Measurements from ENCODE around the gene BTNL8. TPM values are rescaled to one million over a fixed set of nuclear protein-coding genes. Genes with fewer than 3 reads are reported as not detected.

The BTNL8 gene
- total RNA-seq, 2 donors from 2014 or later, result 0.40 TPM; not detected in 1

- H3K4me1 Mint-ChIP-seq, result no peaks in the 10 kb centered on the region
- no peaks in the 10 kb centered on the region for H3K36me3 Mint-ChIP-seq (ENCODE audit: low read depth)
- H3K4me3 Mint-ChIP-seq, result no peak overlapping the region
- no peak overlapping the region for H3K27ac Mint-ChIP-seq
- no peaks in the 10 kb centered on the region for H3K9me3 Mint-ChIP-seq
- H3K27me3 Mint-ChIP-seq, result peaks cover 7% of the 10 kb centered on the region
- no peak for ATAC-seq (replicated peaks)
These were observed 70.4 kb downstream of the BTNL8 start for GRCh38 chr5:180969406-180969805.

GRCh38 chr5:180970336-180970735 lies 71.4 kb downstream of the BTNL8 start:
- Mint-ChIP-seq H3K9me3 (no peaks in the 10 kb centered on the region), H3K27ac (no peak overlapping the region), H3K4me1 (no peaks in the 10 kb centered on the region), H3K4me3 (no peak overlapping the region), H3K27me3 (peaks cover 7% of the 10 kb centered on the region), H3K36me3 (ENCODE audit: low read depth) (no peaks in the 10 kb centered on the region)
- no peak for ATAC-seq (replicated peaks)

- H3K36me3 Mint-ChIP-seq (ENCODE audit: low read depth), result no peaks in the 10 kb centered on the region
- no peak for ATAC-seq (replicated peaks)
- H3K27ac Mint-ChIP-seq, result no peak overlapping the region
- H3K9me3 Mint-ChIP-seq, result no peaks in the 10 kb centered on the region
- H3K4me1 Mint-ChIP-seq, result no peaks in the 10 kb centered on the region
- H3K4me3 Mint-ChIP-seq, result no peak overlapping the region
- peaks cover 7% of the 10 kb centered on the region for H3K27me3 Mint-ChIP-seq
These were observed 71.9 kb downstream of the BTNL8 start for GRCh38 chr5:180970875-180971274.

DNA sequence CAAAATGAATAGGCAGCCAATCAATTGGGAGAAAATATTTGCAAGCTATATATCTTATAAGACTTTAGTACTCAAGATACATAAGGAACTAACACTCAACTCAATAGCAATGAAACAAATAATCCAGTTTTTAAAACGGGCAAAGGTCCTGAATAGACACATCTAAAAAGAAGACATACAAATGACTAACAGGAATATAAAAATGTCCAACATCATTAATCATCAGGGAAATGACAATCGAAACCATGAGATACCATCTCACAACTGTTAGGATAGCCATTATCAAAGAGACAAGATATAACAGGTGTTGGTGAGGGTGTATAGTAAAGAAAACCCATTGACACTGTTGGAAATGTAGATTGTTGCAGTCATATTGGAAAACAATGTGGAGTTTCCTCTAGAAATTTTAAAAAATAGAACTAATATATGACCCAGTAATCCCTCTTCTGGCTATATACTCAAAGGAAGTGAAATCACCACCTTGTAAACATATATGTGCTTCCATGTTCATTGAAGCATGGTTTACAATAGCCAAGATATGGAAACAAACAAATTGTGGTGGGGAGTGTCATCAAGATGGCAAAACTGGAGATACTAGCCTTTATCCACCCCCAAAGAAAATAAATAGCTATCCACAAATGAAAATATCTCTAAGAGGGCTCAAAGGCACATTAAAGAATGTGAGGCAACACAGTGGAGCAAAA lies 75.8 kb downstream of the BTNL8 start:
- Mint-ChIP-seq H3K27ac (no peak overlapping the region), H3K36me3 (ENCODE audit: low read depth) (no peaks in the 10 kb centered on the region)

GRCh38 chr5:180975338-180975737 lies 76.4 kb downstream of the BTNL8 start:
- Mint-ChIP-seq H3K4me1 (no peaks in the 10 kb centered on the region), H3K27ac (no peak overlapping the region), H3K36me3 (ENCODE audit: low read depth) (no peaks in the 10 kb centered on the region), H3K9me3 (no peaks in the 10 kb centered on the region), H3K4me3 (no peak overlapping the region), H3K27me3 (peaks cover 4% of the 10 kb centered on the region)
- peak; percentile 40 for ATAC-seq (replicated peaks)

More for the DNA sequence above, 75.8 kb downstream of the BTNL8 start:
- H3K9me3 Mint-ChIP-seq, result no peaks in the 10 kb centered on the region
- H3K4me1 Mint-ChIP-seq, result no peaks in the 10 kb centered on the region
- H3K27me3 Mint-ChIP-seq, result peaks cover 4% of the 10 kb centered on the region
- no peak for ATAC-seq (replicated peaks)
- H3K4me3 Mint-ChIP-seq, result no peak overlapping the region

DNA sequence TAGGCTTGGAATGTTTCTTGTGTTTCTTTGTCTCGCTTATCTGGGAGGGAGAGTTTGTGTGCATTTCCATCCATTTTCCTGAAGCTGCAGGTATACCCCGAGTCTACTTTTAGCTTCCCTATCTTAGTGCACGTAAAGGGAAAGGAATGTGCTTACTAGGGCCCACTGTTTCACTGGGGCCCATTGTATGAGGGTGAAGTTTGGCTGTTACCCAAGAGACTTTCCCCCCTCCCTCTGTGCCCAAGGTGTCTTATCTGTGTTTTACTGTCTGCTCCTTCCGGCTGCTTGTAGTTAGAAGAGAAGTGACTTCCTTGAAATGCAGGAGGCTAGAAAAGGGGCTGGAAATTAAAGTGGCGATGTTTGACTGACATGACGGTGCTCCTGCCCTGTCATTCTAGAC lies 77.6 kb downstream of the BTNL8 start:
- H3K9me3 Mint-ChIP-seq, result no peaks in the 10 kb centered on the region
- no peak overlapping the region for H3K27ac Mint-ChIP-seq
- H3K4me1 Mint-ChIP-seq, result no peaks in the 10 kb centered on the region
- peaks cover 9% of the 10 kb centered on the region for H3K27me3 Mint-ChIP-seq
- ATAC-seq (replicated peaks), result no peak
- H3K36me3 Mint-ChIP-seq (ENCODE audit: low read depth), result no peaks in the 10 kb centered on the region
- no peak overlapping the region for H3K4me3 Mint-ChIP-seq

- H3K4me1 Mint-ChIP-seq, result no peaks in the 10 kb centered on the region
- no peak overlapping the region for H3K4me3 Mint-ChIP-seq
These were observed 78.9 kb downstream of the BTNL8 start for GRCh38 chr5:180977852-180978251.

GRCh38 chr5:180982008-180982741 lies 83.2 kb downstream of the BTNL8 start:
- no peak for ATAC-seq (replicated peaks)
- Mint-ChIP-seq H3K4me1 (no peaks in the 10 kb centered on the region), H3K4me3 (no peak overlapping the region), H3K9me3 (no peaks in the 10 kb centered on the region), H3K27me3 (peaks cover 27% of the 10 kb centered on the region), H3K36me3 (ENCODE audit: low read depth) (no peaks in the 10 kb centered on the region), H3K27ac (no peak overlapping the region)

More at GRCh38 chr5:180977852-180978251, 78.9 kb downstream of the BTNL8 start:
- H3K36me3 Mint-ChIP-seq (ENCODE audit: low read depth), result no peaks in the 10 kb centered on the region
- H3K9me3 Mint-ChIP-seq, result no peaks in the 10 kb centered on the region
- H3K27ac Mint-ChIP-seq, result no peak overlapping the region
- ATAC-seq (replicated peaks), result no peak
- H3K27me3 Mint-ChIP-seq, result peaks cover 16% of the 10 kb centered on the region

DNA sequence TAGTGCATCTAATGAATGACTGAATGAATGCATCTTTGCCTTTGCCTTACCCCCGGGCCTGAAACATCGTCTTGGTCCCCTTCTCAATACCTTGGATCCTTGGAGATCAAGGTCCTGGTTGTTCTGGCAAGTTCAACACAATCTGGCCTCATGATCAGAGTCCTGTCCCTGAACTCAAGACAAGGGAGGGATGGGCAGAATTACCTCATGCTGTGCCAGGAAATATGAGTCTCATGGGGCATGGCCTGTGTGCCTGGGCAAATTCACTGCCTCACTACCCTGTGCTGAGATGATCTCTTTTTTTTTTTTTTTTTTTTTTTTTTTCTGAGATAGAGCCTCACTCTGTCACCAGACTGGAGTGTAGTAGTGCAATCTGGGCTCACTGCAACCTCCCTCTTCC lies 89.1 kb downstream of the BTNL8 start:
- no peak for ATAC-seq (replicated peaks)
- no peak overlapping the region for H3K27ac Mint-ChIP-seq

GRCh38 chr5:180988592-180988991 lies 89.6 kb downstream of the BTNL8 start, which contains the start of gene BTNL3:
BTNL3 (plus strand) TSS chr5:180988846; CDS start chr5:180989029, 183 bp downstream.
- Mint-ChIP-seq H3K4me1 (no peaks in the 10 kb centered on the region), H3K27ac (no peak within 1 kb of the TSS), H3K9me3 (no peaks in the 10 kb centered on the region), H3K4me3 (no peak within 1 kb of the TSS), H3K36me3 (ENCODE audit: low read depth) (no peaks in the 10 kb centered on the region), H3K27me3 (peaks cover 45% of the 10 kb centered on the region)
- ATAC-seq (replicated peaks), result no peak

More for the DNA sequence above, 89.1 kb downstream of the BTNL8 start:
- H3K27me3 Mint-ChIP-seq, result peaks cover 41% of the 10 kb centered on the region
- no peaks in the 10 kb centered on the region for H3K9me3 Mint-ChIP-seq
- H3K4me1 Mint-ChIP-seq, result no peaks in the 10 kb centered on the region
- H3K4me3 Mint-ChIP-seq, result no peak overlapping the region
- H3K36me3 Mint-ChIP-seq (ENCODE audit: low read depth), result no peaks in the 10 kb centered on the region

DNA sequence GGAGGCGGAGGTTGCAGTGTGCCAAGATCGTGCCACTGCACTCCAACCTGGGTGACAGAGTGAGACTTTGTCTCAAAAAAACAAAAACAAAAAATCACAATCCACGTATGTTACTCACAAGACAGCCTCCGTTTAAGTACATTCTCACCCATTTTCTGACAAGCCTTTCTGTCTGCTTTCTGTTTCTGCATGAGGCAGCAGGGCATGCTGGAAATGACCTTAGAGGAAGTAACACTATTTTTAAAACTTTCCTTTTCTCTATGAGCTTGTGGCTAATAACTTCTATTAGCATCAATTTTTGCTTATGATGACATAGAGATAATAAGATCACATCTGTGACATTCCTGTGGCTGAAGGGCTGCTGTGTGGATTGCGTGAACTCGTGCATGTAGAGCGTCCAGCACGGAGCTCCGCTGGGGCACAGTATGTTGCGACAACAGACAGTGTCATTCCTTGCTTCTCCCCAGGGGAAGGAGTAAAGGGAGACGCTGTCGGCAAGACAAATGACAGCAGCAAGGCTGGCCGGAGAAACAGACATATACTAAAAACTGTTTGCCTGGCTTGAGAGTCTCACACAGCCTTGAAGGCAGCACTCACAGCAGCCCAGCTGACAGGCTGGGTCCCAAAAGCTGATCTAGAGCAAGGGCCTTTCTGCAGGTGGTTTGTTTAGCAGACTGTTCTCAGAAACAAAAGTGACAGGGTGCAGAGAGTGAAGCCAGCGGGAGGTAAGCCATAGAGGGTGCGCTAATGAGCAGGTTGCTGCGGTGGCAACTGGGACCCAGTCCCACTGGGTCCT lies 91.3 kb downstream of the BTNL8 start:
- H3K27me3 Mint-ChIP-seq, result peaks cover 52% of the 10 kb centered on the region

GRCh38 chr5:180990882-180991242 lies 91.9 kb downstream of the BTNL8 start:
- no peak for ATAC-seq (replicated peaks)
- no peaks in the 10 kb centered on the region for H3K4me1 Mint-ChIP-seq

More for the DNA sequence above, 91.3 kb downstream of the BTNL8 start:
- peaks cover 6% of the 10 kb centered on the region for H3K9me3 Mint-ChIP-seq
- H3K27ac Mint-ChIP-seq, result no peak overlapping the region
- ATAC-seq (replicated peaks), result no peak
- H3K36me3 Mint-ChIP-seq (ENCODE audit: low read depth), result no peaks in the 10 kb centered on the region
- H3K4me1 Mint-ChIP-seq, result no peaks in the 10 kb centered on the region
- H3K4me3 Mint-ChIP-seq, result no peak overlapping the region

More at GRCh38 chr5:180990882-180991242, 91.9 kb downstream of the BTNL8 start:
- H3K36me3 Mint-ChIP-seq (ENCODE audit: low read depth), result no peaks in the 10 kb centered on the region
- H3K4me3 Mint-ChIP-seq, result no peak overlapping the region
- no peak overlapping the region for H3K27ac Mint-ChIP-seq
- H3K9me3 Mint-ChIP-seq, result peaks cover 6% of the 10 kb centered on the region
- peaks cover 55% of the 10 kb centered on the region for H3K27me3 Mint-ChIP-seq

All from activated T-helper 17 cell treated with anti-CD3 and anti-CD28 coated beads, Interleukin-2, amount 50 U/mL, for 72 hours (primary cell).